ENCODE data around the gene C14orf119.
"Not testable (repeated sequence)": the region's sequence is repeated elsewhere in the genome, so short reads cannot be mapped to it uniquely, and the experiment has no call there.

The C14orf119 gene

DNA sequence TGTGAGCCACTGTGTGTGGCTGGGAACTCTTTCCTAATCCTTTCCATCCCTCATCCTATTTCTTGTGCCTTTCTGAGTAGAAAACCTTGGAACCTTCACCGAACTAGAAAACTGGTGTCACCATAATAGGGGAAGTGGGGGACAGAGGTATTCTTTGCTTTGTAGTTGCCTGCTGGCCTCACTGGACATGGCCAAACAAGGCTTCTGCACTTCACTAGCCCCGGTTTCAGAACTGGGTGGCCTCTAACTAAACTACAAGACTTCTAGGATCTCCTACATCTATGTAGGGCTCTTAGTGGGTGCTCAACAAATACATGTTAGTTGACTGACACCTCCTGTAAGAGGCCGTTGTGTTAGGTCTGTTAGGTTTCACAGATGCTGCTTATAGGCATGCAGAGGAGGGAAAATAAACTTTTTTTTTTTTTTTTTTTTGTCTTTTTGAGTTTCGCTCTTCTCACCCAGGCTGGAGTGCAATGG is 10.1 kb downstream of the C14orf119 start:
- no peak overlapping the region for H3K4me3 ChIP-seq (ENCODE audit: low read depth, low read length)
- TF ChIP-seq, protein P1, sequence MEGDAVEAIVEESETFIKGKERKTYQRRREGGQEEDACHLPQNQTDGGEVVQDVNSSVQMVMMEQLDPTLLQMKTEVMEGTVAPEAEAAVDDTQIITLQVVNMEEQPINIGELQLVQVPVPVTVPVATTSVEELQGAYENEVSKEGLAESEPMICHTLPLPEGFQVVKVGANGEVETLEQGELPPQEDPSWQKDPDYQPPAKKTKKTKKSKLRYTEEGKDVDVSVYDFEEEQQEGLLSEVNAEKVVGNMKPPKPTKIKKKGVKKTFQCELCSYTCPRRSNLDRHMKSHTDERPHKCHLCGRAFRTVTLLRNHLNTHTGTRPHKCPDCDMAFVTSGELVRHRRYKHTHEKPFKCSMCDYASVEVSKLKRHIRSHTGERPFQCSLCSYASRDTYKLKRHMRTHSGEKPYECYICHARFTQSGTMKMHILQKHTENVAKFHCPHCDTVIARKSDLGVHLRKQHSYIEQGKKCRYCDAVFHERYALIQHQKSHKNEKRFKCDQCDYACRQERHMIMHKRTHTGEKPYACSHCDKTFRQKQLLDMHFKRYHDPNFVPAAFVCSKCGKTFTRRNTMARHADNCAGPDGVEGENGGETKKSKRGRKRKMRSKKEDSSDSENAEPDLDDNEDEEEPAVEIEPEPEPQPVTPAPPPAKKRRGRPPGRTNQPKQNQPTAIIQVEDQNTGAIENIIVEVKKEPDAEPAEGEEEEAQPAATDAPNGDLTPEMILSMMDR (IDR thresholded peaks at IDR 0.05; ENCODE audit: low read depth, low read length, missing control alignments), result no peak
- in situ Hi-C loops (cut with HindIII; ENCODE audit: low pct_ligation_motif_present, low sequenced_read_pairs), result no loop called here
- DNase-seq, result no peak
- no peak overlapping the region for H3K27ac ChIP-seq
- H3K36me3 ChIP-seq (replicated peaks), result no peaks in the 10 kb centered on the region
- H3K27me3 ChIP-seq (replicated peaks), result no peaks in the 10 kb centered on the region

DNA sequence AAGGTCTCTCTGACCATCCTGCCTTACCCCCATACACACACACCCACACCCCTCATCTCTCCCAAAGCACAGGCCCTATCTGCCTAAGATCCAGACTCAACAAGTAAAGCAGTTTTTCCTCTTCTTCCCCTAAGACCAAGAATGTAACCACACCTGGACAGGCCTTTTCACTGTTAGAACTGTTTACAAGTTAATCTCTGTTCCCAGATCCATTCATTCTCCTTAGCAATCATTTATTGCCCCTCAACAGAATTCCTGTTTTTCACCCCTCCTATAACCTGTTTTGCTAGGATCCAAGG is 11.4 kb downstream of the C14orf119 start:
- TF ChIP-seq, protein P1 (IDR thresholded peaks at IDR 0.05; ENCODE audit: low read depth, low read length, missing control alignments), result no peak

DNA sequence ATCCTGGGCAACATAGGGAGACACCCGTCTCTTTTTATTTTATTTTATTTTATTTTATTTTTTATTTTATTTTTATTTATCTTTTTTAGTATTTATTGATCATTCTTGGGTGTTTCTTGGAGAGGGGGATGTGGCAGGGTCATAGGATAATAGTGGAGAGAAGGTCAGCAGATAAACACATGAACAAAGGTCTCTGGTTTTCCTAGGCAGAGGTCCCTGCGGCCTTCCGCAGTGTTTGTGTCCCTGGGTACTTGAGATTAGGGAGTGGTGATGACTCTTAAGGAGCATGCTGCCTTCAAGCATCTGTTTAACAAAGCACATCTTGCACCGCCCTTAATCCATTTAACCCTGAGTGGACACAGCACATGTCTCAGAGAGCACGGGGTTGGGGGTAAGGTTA is 12.3 kb downstream of the C14orf119 start:
- H3K27me3 ChIP-seq (replicated peaks); H3K27ac ChIP-seq; DNase-seq; H3K4me3 ChIP-seq (ENCODE audit: low read depth, low read length); H3K36me3 ChIP-seq (replicated peaks); in situ Hi-C loops (cut with HindIII; ENCODE audit: low pct_ligation_motif_present, low sequenced_read_pairs): not testable (repeated sequence)

More for the DNA sequence above, 11.4 kb downstream of the C14orf119 start:
- no peak overlapping the region for H3K4me3 ChIP-seq (ENCODE audit: low read depth, low read length)
- DNase-seq, result no peak
- peaks cover 4% of the 10 kb centered on the region for H3K27me3 ChIP-seq (replicated peaks)
- no peak overlapping the region for H3K27ac ChIP-seq
- H3K36me3 ChIP-seq (replicated peaks), result no peaks in the 10 kb centered on the region
- in situ Hi-C loops (cut with HindIII; ENCODE audit: low pct_ligation_motif_present, low sequenced_read_pairs), result no loop called here

DNA sequence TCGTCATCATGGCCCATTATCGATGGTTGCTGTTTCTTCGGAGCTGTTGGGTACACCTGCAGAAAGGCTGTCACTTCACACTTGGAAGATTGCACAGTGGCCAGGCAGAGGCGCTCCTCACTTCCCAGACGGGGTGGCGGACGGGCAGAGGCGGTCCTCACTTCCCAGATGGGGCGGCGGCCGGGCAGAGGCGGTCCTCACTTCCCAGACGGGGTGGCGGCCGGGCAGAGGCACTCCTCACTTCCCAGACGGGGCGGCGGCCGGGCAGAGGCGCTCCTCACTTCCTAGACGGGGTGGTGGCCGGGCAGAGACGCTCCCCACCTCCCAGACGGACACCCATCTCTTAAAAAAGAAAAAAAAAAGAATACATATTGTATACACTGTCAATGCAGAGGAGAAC is 12.9 kb downstream of the C14orf119 start:
- H3K36me3 ChIP-seq (replicated peaks); H3K27me3 ChIP-seq (replicated peaks); H3K27ac ChIP-seq; DNase-seq; H3K4me3 ChIP-seq (ENCODE audit: low read depth, low read length); in situ Hi-C loops (cut with HindIII; ENCODE audit: low pct_ligation_motif_present, low sequenced_read_pairs): not testable (repeated sequence)

DNA sequence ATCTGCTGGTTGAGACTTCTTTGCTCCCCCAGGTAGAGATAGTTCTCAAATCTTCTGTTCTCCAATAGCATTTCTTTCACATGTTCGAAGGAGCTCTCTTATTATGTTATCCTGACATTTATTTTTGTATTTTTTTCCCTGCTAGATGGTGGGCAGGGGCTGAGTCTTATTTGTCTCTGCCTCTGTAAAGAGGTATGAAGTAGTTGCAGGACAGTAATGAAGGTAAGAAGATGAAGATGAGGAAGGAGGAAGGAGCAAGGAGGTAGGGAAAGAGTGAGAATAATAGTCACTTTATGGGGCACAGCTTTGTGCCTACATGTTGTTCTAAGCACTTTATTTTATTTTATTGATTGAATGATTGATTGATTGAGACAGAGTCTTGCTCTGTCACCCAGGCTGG is 14.5 kb downstream of the C14orf119 start:
- H3K36me3 ChIP-seq (replicated peaks), result no peaks in the 10 kb centered on the region
- peaks cover 4% of the 10 kb centered on the region for H3K27me3 ChIP-seq (replicated peaks)
- no peak overlapping the region for H3K27ac ChIP-seq
- in situ Hi-C loops (cut with HindIII; ENCODE audit: low pct_ligation_motif_present, low sequenced_read_pairs), result no loop called here
- no peak overlapping the region for H3K4me3 ChIP-seq (ENCODE audit: low read depth, low read length)
- DNase-seq, result no peak
- TF ChIP-seq, protein P1 (IDR thresholded peaks at IDR 0.05; ENCODE audit: low read depth, low read length, missing control alignments), result no peak

DNA sequence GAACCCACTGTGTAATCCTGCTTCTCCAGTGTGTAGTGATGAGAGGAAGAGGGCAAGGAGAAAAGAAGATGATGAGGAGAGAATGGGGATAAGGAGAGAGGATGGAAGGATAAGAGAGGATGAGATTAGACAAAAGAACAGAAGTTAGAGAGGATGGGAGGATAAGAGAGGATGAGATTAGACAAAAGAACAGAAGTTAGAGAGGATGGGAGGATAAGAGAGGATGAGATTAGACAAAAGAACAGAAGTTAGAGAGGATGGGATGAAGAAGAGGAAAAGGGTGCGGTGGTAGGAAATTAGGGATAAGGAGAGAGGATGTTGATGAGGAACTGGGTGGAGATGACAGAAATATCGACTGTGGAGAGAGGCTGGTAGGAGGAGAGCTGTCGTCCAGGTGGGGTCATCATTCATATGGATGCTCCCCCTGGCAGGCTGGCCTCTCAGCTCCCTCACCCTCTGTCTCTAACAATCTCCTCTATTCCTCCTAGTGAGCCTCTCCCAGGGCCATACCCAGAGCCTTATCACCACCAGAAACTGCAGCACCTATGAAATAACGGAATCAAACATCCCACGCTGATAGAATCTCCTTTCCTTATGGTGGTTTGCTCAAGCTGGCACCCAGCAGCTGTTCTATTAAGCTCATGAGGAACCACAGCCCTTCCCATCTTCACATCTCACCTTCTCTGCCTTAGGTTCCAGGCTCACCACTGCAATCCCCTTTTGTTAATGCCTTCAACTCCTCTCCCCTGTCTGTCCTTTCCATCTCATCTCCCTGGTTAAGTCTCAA is 15.5 kb downstream of the C14orf119 start:
- no peak for DNase-seq
- TF ChIP-seq, protein P1 (IDR thresholded peaks at IDR 0.05; ENCODE audit: low read depth, low read length, missing control alignments), result no peak
- in situ Hi-C loops (cut with HindIII; ENCODE audit: low pct_ligation_motif_present, low sequenced_read_pairs), result no loop called here
- Histone ChIP-seq H3K36me3 (replicated peaks) (no peaks in the 10 kb centered on the region), H3K4me3 (ENCODE audit: low read depth, low read length) (no peak overlapping the region), H3K27me3 (replicated peaks) (peaks cover 4% of the 10 kb centered on the region), H3K27ac (no peak overlapping the region)
